Frontal cortex (tissue), 4 donors: ENCODE results near the gene EPS15. TPM values are rescaled to one million over a fixed set of nuclear protein-coding genes. Genes with fewer than 3 reads are reported as not detected.
"Not testable (repeated sequence)": the region's sequence is repeated elsewhere in the genome, so short reads cannot be mapped to it uniquely, and the experiment has no call there.

Experiments
- DNase-seq, 2 donors: peaks; one replicate each; pipeline ENCODE4 v3.0.0; 2012; ENCODE audit warnings: low spot score in 2 of 2
- FAIRE-seq: peaks from 2 replicates; lab custom pipeline; 2012; peaks lifted over from hg19 to GRCh38; lab: Jason Lieb, UNC
- total RNA-seq: library from RNA; depleted of rRNA; stranded (reverse); fragments of >200 nt; gene quantifications from one replicate; pipeline ENCODE4 v1.2.3, GENCODE V29; 2014
- donor health status: control.
- donor health status: control.
- donor health status: control.

The EPS15 gene
- total RNA-seq, 1 donor from 2014 or later, result 224 TPM

DNA sequence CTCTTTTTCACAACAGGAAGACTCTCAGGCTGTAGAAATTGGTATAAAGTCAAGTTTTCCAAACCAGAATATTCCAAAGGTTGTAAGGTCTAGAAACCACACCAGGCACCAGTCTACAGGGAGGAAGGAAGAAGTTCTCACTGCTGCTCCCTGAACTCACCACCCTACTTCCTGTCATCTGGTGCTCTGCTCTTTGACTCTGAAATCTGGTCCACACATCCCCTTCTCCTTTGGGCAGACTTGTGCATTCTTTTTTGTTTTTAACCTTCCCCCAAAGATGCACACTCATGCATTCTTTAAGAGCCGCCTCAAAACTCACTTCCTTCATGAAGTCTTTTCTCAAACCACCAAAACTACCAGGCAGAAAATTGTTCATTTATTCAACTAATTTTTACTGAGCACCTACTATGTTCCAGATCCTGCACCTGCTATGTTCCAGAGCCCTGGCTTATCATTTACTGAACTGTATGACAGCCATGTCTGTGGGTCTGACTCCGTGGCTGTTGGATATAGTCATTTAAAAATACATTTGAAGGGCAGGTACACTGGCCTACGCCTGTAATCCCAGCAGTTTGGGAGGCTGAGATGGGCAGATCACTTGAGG, 30.1 kb upstream of the EPS15 start:
- FAIRE-seq (no peak), DNase-seq (no peak)

GRCh38 chr1:51543858-51544257, 24.8 kb upstream of the EPS15 start:
- no peak for FAIRE-seq
- DNase-seq, result no peak

- DNase-seq, result no peak
- no peak for FAIRE-seq
These were observed 23.3 kb upstream of the EPS15 start for GRCh38 chr1:51542158-51542953.

- DNase-seq (no peak), FAIRE-seq (no peak)
These were observed 22.4 kb upstream of the EPS15 start for GRCh38 chr1:51541313-51542050.

- no peak for DNase-seq
- no peak for FAIRE-seq
These were observed 18.5 kb upstream of the EPS15 start for GRCh38 chr1:51537568-51537967.

GRCh38 chr1:51535006-51535592, 16.0 kb upstream of the EPS15 start:
- DNase-seq (peak; percentile 40 to 50), FAIRE-seq (peak; percentile 56)

GRCh38 chr1:51534447-51534846, 15.4 kb upstream of the EPS15 start:
- DNase-seq, result no peak
- FAIRE-seq, result no peak

GRCh38 chr1:51532853-51533252, 13.8 kb upstream of the EPS15 start:
- DNase-seq (no peak), FAIRE-seq (no peak)

GRCh38 chr1:51530447-51530846, 11.4 kb upstream of the EPS15 start:
- FAIRE-seq, DNase-seq: not testable (repeated sequence)

GRCh38 chr1:51527144-51527543, 8.1 kb upstream of the EPS15 start:
- no peak for FAIRE-seq
- no peak for DNase-seq

DNA sequence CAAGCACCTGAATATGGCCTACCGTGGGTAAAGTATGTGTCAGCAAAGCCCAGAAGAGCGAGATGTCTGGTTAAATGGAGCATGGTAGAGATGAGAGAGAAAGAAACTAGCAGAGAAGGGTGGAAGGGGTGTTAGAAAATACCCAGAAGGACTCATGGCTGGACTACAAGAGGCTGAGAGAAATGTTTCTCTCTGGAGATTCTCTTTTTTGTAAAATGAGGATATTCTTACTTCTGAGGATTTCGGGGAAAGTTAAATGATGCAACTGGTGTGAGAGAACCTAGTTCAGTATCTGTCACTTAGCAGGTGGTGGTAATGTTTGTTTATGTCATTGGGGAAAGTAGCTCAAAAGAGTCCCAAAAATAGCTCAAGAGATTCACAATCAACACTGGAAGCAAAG, 7.2 kb upstream of the EPS15 start:
- FAIRE-seq, result no peak
- no peak for DNase-seq

- FAIRE-seq (no peak), DNase-seq (no peak)
These were observed 6.2 kb upstream of the EPS15 start for GRCh38 chr1:51525295-51525694.

DNA sequence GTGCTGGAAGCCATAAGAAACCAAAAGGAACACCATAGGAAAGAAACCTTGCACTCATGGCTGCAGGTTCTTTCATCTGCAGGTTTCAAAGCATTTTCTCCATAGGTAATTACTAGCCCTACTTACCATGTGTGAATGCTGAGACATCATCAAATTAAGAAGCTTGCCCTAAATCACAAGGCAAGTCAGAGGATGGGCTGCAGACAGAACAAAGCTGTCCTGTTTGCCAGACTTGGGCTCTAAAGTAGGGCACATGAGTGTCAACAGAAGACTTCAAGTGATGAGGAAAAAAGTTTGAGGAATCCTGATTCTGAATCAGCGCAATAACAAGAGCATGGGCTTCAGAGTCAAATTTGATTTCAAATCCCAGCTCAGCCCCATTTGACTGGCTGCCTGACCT, 5.8 kb upstream of the EPS15 start:
- DNase-seq (no peak), FAIRE-seq (no peak)

DNA sequence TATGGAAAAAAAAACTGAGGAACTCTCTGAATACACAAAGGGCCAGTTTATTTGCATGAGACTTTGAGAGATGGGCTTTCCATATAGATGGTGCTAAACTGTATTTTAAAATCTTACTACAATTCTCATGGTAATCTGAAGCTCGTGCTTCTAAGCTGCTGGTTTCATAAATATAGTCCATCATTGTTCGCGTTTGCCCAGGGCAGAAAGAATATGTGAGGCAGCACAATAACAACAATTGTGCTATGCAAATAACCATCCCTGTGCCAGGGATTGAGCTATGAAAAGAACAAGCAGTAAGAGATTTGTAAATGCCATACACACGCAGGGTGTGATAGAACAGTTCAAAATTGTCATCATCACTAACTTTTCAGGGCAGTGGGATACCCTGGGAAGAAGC, 4.9 kb upstream of the EPS15 start:
- FAIRE-seq, result no peak
- no peak for DNase-seq

- FAIRE-seq (no peak), DNase-seq (no peak)
These were observed 1.7 kb upstream of the EPS15 start for GRCh38 chr1:51520700-51521248.

- DNase-seq (no peak), FAIRE-seq (no peak)
These were observed 1.0 kb upstream of the EPS15 start for GRCh38 chr1:51519865-51520699.

DNA sequence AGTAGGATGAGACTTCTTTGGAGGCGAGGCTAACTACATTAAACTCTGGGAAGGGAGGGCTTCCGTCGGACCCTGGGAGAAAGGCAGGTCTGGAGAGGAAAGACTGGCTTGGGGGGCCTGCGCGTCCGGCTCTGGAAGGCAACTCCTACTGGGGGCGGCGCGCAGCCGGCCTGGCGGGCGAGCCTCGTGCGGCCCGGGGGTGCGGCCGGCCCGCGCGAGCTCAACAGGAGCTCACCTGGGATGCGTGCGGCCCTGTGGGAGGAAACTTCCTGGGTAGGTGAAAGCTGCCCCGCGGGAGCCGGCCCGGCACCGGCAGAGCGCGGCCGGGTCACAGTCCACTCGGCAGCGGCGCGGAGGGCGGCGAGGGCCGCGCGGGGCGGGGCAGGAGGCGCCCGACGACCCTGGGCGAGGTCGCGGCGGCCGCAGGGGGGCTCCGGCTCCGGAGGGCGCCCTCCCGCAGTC, 449 bp downstream of the EPS15 start:
- DNase-seq (peak in 1 of 2 donors; percentile 41), FAIRE-seq (no peak)

GRCh38 chr1:51518033-51518585, 957 bp downstream of the EPS15 start:
- DNase-seq (no peak), FAIRE-seq (no peak)
